Measurements from ENCODE around the gene TES. TPM values are rescaled to one million over a fixed set of nuclear protein-coding genes. Genes with fewer than 3 reads are reported as not detected.

TES gene
- total RNA-seq, 1 donor from 2014 or later = 94.0 TPM

DNA sequence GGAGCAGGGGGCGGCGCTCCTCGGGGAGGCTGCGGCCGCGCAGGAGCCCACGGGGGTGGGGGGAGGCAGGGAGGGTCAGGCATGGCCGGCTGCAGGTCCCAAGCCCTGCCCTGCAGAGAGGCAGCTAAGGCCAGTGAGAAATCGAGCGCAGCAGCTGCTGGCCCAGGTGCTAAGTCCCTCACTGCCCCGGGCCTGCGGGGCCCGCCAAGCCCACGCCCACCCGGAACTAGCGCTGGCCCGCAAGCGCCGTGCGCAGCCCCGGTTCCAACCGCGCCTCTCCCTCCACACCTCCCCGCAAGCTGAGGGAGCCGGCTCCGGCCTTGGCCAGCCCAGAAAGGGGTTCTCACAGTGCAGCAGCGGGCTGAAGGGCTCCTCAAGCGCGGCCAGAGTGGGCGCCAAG lies 28.3 kb upstream of the TES start:
- DNase-seq (peak; percentile 54), ATAC-seq (no peak)
- intact Hi-C loops (cut with DNase I) = no loop called here

DNA sequence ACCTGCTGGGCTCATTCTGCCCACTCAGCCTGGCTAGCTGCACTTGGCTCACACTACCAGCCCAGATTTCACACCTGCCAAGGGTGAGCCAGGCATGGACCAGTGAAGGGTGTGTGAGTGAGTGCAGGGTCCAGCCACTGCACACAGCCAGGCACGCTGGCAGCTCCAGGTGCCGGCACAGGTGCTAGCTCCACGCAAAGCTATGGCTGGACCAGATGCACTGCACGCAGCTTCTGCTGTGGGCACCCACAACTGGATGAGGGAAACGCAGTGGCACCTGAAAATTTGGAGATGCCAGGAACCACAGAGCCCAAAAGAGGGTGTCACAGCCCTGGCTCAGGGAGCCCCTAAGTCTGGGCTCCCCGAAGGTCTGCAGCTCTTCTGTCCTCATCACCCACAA lies 24.9 kb upstream of the TES start:
- ATAC-seq (no peak), DNase-seq (peak; percentile 40)
- Histone ChIP-seq H3K9me3 (no peaks in the 10 kb centered on the region), H3K4me1 (no peaks in the 10 kb centered on the region), H3K4me3 (no peak overlapping the region), H3K27ac (no peak overlapping the region), H3K36me3 (no peaks in the 10 kb centered on the region), H3K27me3 (no peaks in the 10 kb centered on the region)
- intact Hi-C loops (cut with DNase I) = no loop called here
- TF ChIP-seq, protein P1, sequence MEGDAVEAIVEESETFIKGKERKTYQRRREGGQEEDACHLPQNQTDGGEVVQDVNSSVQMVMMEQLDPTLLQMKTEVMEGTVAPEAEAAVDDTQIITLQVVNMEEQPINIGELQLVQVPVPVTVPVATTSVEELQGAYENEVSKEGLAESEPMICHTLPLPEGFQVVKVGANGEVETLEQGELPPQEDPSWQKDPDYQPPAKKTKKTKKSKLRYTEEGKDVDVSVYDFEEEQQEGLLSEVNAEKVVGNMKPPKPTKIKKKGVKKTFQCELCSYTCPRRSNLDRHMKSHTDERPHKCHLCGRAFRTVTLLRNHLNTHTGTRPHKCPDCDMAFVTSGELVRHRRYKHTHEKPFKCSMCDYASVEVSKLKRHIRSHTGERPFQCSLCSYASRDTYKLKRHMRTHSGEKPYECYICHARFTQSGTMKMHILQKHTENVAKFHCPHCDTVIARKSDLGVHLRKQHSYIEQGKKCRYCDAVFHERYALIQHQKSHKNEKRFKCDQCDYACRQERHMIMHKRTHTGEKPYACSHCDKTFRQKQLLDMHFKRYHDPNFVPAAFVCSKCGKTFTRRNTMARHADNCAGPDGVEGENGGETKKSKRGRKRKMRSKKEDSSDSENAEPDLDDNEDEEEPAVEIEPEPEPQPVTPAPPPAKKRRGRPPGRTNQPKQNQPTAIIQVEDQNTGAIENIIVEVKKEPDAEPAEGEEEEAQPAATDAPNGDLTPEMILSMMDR (IDR thresholded peaks at IDR 0.05) = no peak

More for the DNA sequence above, 28.3 kb upstream of the TES start:
- no peaks in the 10 kb centered on the region for H3K9me3 ChIP-seq
- H3K4me1 ChIP-seq = no peaks in the 10 kb centered on the region
- H3K27ac ChIP-seq = no peak overlapping the region
- TF ChIP-seq, protein P1 (IDR thresholded peaks at IDR 0.05) = no peak
- no peaks in the 10 kb centered on the region for H3K36me3 ChIP-seq
- no peak overlapping the region for H3K4me3 ChIP-seq
- H3K27me3 ChIP-seq = no peaks in the 10 kb centered on the region

DNA sequence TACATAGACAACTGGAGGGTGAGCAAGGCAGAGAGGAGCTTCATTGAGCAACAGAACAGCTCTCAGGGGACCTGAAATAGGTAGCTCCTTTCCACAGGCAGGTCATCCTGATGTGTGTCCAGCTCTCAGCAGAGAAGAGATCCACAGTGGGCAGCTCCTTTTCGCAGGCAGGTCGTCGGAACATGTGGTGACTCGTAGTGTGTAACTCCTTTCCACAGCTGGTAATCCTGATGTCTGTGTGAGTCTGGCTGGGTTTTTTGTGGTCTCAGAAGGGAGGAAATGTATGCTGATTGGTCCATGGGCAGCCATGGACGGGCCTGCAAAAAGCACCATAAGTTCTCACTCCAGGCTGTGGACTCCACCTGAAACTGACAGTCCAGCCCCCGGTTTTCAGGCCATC lies 24.4 kb upstream of the TES start:
- TF ChIP-seq, protein P1 (IDR thresholded peaks at IDR 0.05) = no peak
- DNase-seq (no peak), ATAC-seq (no peak)
- H3K4me3 ChIP-seq = no peak overlapping the region
- H3K27me3 ChIP-seq = no peaks in the 10 kb centered on the region
- H3K4me1 ChIP-seq = no peaks in the 10 kb centered on the region
- no peak overlapping the region for H3K27ac ChIP-seq
- intact Hi-C loops (cut with DNase I) = no loop called here
- H3K9me3 ChIP-seq = no peaks in the 10 kb centered on the region
- H3K36me3 ChIP-seq = no peaks in the 10 kb centered on the region

DNA sequence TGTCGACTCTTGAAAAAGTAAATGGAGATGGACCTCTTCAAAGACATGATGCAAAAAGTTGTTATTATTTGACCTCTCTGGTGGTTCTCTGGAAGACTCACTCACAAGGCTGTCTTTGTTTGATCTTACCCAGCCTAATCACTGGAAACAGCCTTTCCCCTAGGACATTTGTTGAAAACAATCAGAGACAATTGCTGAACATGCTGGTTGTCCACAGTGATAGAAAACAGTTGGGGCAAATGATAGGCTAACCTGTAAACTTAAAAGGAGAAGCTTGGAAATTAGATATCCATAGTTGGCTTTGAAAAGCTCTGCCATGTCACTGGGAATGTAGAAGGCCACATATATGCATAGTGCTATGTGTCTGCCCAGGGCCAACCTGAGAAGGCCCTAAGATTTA lies 22.9 kb upstream of the TES start:
- H3K4me3 ChIP-seq = no peak overlapping the region
- no peak for ATAC-seq
- H3K27ac ChIP-seq = no peak overlapping the region
- no peaks in the 10 kb centered on the region for H3K9me3 ChIP-seq
- intact Hi-C loops (cut with DNase I) = no loop called here
- TF ChIP-seq, protein P1 (IDR thresholded peaks at IDR 0.05) = no peak
- H3K27me3 ChIP-seq = no peaks in the 10 kb centered on the region
- H3K4me1 ChIP-seq = no peaks in the 10 kb centered on the region
- DNase-seq = no peak
- no peaks in the 10 kb centered on the region for H3K36me3 ChIP-seq

DNA sequence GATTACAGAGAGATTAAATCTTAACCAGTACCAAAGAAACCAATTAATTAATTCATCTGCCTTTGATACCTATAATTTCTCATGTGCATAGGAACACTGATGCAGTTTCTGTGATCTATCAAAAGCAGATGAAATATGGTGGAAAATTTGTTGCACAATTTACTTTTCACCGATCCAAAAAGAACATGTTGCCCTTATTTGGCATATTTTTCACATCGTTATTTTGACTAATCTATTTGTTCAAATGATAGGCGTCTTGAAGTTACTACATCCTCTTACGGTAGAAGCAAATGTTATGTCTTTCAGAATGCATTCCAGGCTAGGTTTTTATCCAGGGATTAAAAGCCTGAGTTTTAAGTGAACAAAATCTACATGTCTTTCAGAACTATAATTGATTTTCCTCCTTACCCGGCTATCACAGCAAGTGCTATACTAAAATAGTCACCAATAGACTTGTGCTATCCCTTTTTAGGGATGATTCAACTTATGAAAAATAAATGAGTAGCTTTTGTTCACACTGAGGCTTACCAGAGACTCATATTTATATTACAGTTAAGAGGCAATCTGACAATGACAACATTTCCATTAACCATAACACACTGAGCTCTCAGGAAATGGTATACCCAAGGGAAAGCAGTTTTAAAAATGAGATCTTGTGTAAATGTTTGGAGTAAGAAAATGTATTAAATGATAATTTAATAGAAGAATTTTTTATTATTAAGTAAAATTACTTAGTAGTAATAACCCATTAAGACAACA lies 16.8 kb upstream of the TES start:
- H3K4me1 ChIP-seq = no peaks in the 10 kb centered on the region
- no peaks in the 10 kb centered on the region for H3K27me3 ChIP-seq
- ATAC-seq = no peak
- no peaks in the 10 kb centered on the region for H3K9me3 ChIP-seq
- H3K4me3 ChIP-seq = no peak overlapping the region
- no peaks in the 10 kb centered on the region for H3K36me3 ChIP-seq
- TF ChIP-seq, protein P1 (IDR thresholded peaks at IDR 0.05) = no peak
- intact Hi-C loops (cut with DNase I) = no loop called here
- no peak for DNase-seq
- no peak overlapping the region for H3K27ac ChIP-seq
